Astrocyte (in vitro differentiated cells and primary cell): ENCODE results near the gene ANKRD39. TPM values are rescaled to one million over a fixed set of nuclear protein-coding genes. Genes with fewer than 3 reads are reported as not detected.
A peak's percentile ranks its signal among the peaks of the same experiment; 100 is the strongest.

Experiments
- DNase-seq: peaks from one replicate; pipeline ENCODE4 v3.0.0-alpha.2; 2010; ENCODE audit warnings: low read depth
- FAIRE-seq: peaks from 2 replicates; lab custom pipeline; 2011; peaks lifted over from hg19 to GRCh38; lab: Jason Lieb, UNC
- H2AFZ ChIP-seq: 2 replicates; pipeline ENCODE4 v1.6.0; 2012; ENCODE audit warnings: low read depth, low read length, inconsistent platforms
- H3K27ac ChIP-seq: 2 replicates; pipeline ENCODE4 v1.5.1; 2011; ENCODE audit warnings: low read depth, low read length, inconsistent platforms
- H3K27me3 ChIP-seq: 2 replicates; pipeline ENCODE4 v1.6.0; 2011; ENCODE audit warnings: low read length, inconsistent platforms; ENCODE audit not compliant: insufficient read depth
- H3K36me3 ChIP-seq: 2 replicates; pipeline ENCODE4 v1.5.1; 2011; ENCODE audit warnings: low read length, inconsistent platforms; ENCODE audit not compliant: insufficient read depth
- H3K4me1 ChIP-seq: 2 replicates; pipeline ENCODE4 v1.5.1; 2011; ENCODE audit warnings: low read length, inconsistent platforms; ENCODE audit not compliant: insufficient read depth
- H3K4me2 ChIP-seq: 2 replicates; pipeline ENCODE4 v1.6.0; 2012; ENCODE audit warnings: low read length, inconsistent platforms
- H3K4me3 ChIP-seq: 2 replicates; pipeline ENCODE4 v1.5.1; 2011; ENCODE audit warnings: low read depth, mild to moderate bottlenecking, low read length, inconsistent platforms; ENCODE audit not compliant: insufficient read depth
- H3K79me2 ChIP-seq: 2 replicates; pipeline ENCODE4 v1.6.0; 2012; ENCODE audit warnings: mild to moderate bottlenecking, low read length, inconsistent platforms; ENCODE audit not compliant: insufficient read depth
- H3K9ac ChIP-seq: 2 replicates; pipeline ENCODE4 v1.6.0; 2012; ENCODE audit warnings: mild to moderate bottlenecking, low read length, inconsistent platforms
- H3K9me3 ChIP-seq: 2 replicates; pipeline ENCODE4 v1.5.1; 2012; ENCODE audit warnings: low read depth, mild to moderate bottlenecking, low read length, inconsistent platforms; ENCODE audit not compliant: insufficient read depth
- H4K20me1 ChIP-seq: 2 replicates; pipeline ENCODE4 v1.6.0; 2012; ENCODE audit warnings: low read length, inconsistent platforms; ENCODE audit not compliant: insufficient read depth
- H3K27ac Mint-ChIP-seq: one replicate; pipeline ENCODE4 v1.8.0; 2021; ENCODE audit warnings: mild to moderate bottlenecking, mixed read lengths; ENCODE audit not compliant: unreplicated experiment
- H3K27me3 Mint-ChIP-seq: one replicate; pipeline ENCODE4 v1.8.0; 2021; ENCODE audit warnings: low read depth, mixed read lengths; ENCODE audit not compliant: unreplicated experiment
- H3K36me3 Mint-ChIP-seq: one replicate; pipeline ENCODE4 v1.8.0; 2021; ENCODE audit warnings: low read depth, mixed read lengths; ENCODE audit not compliant: unreplicated experiment
- H3K4me1 Mint-ChIP-seq: one replicate; pipeline ENCODE4 v1.8.0; 2021; ENCODE audit warnings: low read depth, mixed read lengths; ENCODE audit not compliant: unreplicated experiment
- H3K4me3 Mint-ChIP-seq: one replicate; pipeline ENCODE4 v1.8.0; 2021; ENCODE audit warnings: mild to moderate bottlenecking, moderate library complexity, mixed read lengths; ENCODE audit not compliant: unreplicated experiment
- H3K9me3 Mint-ChIP-seq: one replicate; pipeline ENCODE4 v1.8.0; 2021; ENCODE audit warnings: mild to moderate bottlenecking, mixed read lengths; ENCODE audit not compliant: unreplicated experiment
- CTCF ChIP-seq: IDR thresholded peaks from 2 replicates; pipeline ENCODE4 v1.5.1; 2011; ENCODE audit warnings: low read depth, mild to moderate bottlenecking, inconsistent platforms, low read length, moderate library complexity; ENCODE audit not compliant: insufficient read depth
- EZH2 ChIP-seq: IDR thresholded peaks from 2 replicates; pipeline ENCODE4 v1.6.1; 2012; ENCODE audit warnings: mild to moderate bottlenecking, low read length, inconsistent platforms; ENCODE audit not compliant: insufficient read depth
- total RNA-seq: library from RNA; stranded (reverse); gene quantifications from 2 replicates; pipeline ENCODE4 v1.2.1, GENCODE V29; 2021

Gene ANKRD39
- total RNA-seq, 1 donor from 2014 or later: 13.7 TPM

- Mint-ChIP-seq H3K4me1 (no peaks in the 10 kb centered on the region), H3K27ac (no peak overlapping the region), H3K36me3 (peaks cover 13% of the 10 kb centered on the region), H3K9me3 (no peaks in the 10 kb centered on the region), H3K27me3 (no peaks in the 10 kb centered on the region), H3K4me3 (no peak overlapping the region)
- H4K20me1 ChIP-seq: no peaks in the 10 kb centered on the region
- no peak overlapping the region for H2AFZ ChIP-seq
- H3K36me3 ChIP-seq: no peaks in the 10 kb centered on the region
- FAIRE-seq (no peak), DNase-seq (no peak)
- no peaks in the 10 kb centered on the region for H3K9me3 ChIP-seq
- H3K79me2 ChIP-seq: no peaks in the 10 kb centered on the region
- no peak overlapping the region for H3K27ac ChIP-seq
- H3K4me1 ChIP-seq: peaks cover 5% of the 10 kb centered on the region
- TF ChIP-seq EZH2 (no peak), CTCF (no peak)
- H3K27me3 ChIP-seq: no peaks in the 10 kb centered on the region
- no peak overlapping the region for H3K4me3 ChIP-seq
- no peak overlapping the region for H3K9ac ChIP-seq
- H3K4me2 ChIP-seq: peak overlapping the region; percentile 5
Observed at GRCh38 chr2:96839293-96839874, 18.4 kb downstream of the ANKRD39 start.

GRCh38 chr2:96838345-96839292 is 19.2 kb downstream of the ANKRD39 start:
- Mint-ChIP-seq H3K27me3 (no peaks in the 10 kb centered on the region), H3K9me3 (no peaks in the 10 kb centered on the region), H3K36me3 (peaks cover 13% of the 10 kb centered on the region), H3K4me1 (no peaks in the 10 kb centered on the region), H3K27ac (no peak overlapping the region), H3K4me3 (no peak overlapping the region)
- Histone ChIP-seq H3K4me2 (no peak overlapping the region), H4K20me1 (no peaks in the 10 kb centered on the region), H3K27me3 (no peaks in the 10 kb centered on the region), H3K79me2 (no peaks in the 10 kb centered on the region), H3K9ac (no peak overlapping the region), H3K4me3 (no peak overlapping the region), H3K4me1 (peaks cover 5% of the 10 kb centered on the region), H3K9me3 (no peaks in the 10 kb centered on the region), H3K27ac (no peak overlapping the region), H2AFZ (no peak overlapping the region), H3K36me3 (no peaks in the 10 kb centered on the region)
- TF ChIP-seq CTCF (no peak), EZH2 (no peak)
- FAIRE-seq (no peak), DNase-seq (no peak)
